Measurements from ENCODE around the gene RSBN1L.

GRCh38 chr7:77738382-77738781 is 42.1 kb downstream of the RSBN1L start:
- TF ChIP-seq CTCF (IDR thresholded peaks at IDR 0.05): no peak
- TF ChIP-seq TCF7L2 (IDR thresholded peaks at IDR 0.05; ENCODE audit: low read depth, low read length): no peak
- TF ChIP-seq, protein P1, sequence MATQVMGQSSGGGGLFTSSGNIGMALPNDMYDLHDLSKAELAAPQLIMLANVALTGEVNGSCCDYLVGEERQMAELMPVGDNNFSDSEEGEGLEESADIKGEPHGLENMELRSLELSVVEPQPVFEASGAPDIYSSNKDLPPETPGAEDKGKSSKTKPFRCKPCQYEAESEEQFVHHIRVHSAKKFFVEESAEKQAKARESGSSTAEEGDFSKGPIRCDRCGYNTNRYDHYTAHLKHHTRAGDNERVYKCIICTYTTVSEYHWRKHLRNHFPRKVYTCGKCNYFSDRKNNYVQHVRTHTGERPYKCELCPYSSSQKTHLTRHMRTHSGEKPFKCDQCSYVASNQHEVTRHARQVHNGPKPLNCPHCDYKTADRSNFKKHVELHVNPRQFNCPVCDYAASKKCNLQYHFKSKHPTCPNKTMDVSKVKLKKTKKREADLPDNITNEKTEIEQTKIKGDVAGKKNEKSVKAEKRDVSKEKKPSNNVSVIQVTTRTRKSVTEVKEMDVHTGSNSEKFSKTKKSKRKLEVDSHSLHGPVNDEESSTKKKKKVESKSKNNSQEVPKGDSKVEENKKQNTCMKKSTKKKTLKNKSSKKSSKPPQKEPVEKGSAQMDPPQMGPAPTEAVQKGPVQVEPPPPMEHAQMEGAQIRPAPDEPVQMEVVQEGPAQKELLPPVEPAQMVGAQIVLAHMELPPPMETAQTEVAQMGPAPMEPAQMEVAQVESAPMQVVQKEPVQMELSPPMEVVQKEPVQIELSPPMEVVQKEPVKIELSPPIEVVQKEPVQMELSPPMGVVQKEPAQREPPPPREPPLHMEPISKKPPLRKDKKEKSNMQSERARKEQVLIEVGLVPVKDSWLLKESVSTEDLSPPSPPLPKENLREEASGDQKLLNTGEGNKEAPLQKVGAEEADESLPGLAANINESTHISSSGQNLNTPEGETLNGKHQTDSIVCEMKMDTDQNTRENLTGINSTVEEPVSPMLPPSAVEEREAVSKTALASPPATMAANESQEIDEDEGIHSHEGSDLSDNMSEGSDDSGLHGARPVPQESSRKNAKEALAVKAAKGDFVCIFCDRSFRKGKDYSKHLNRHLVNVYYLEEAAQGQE (IDR thresholded peaks at IDR 0.05; ENCODE audit: insufficient read depth in 1 of 2, low read depth in 2 of 2, low read length in 1 of 2): no peak
- TF ChIP-seq SIN3A (IDR thresholded peaks at IDR 0.05; ENCODE audit: borderline replicate concordance, insufficient read depth, low read depth, low read length): no peak

Data from Panc1 (cell line).